Measurements from ENCODE around the gene MEIS2. TPM values are rescaled to one million over a fixed set of nuclear protein-coding genes. Genes with fewer than 3 reads are reported as not detected.

MEIS2 gene
- total RNA-seq, 1 experiment from 2014 or later: 23.1 TPM

- CTCF ChIA-PET: no interaction called here
- intact Hi-C loops (cut with micrococcal nuclease; ENCODE audit: unreplicated experiment): no loop called here
- no peak overlapping the region for H3K27ac Mint-ChIP-seq (ENCODE audit: unreplicated experiment)
These were observed 222.3 kb downstream of the MEIS2 start for GRCh38 chr15:36877796-36878683.

DNA sequence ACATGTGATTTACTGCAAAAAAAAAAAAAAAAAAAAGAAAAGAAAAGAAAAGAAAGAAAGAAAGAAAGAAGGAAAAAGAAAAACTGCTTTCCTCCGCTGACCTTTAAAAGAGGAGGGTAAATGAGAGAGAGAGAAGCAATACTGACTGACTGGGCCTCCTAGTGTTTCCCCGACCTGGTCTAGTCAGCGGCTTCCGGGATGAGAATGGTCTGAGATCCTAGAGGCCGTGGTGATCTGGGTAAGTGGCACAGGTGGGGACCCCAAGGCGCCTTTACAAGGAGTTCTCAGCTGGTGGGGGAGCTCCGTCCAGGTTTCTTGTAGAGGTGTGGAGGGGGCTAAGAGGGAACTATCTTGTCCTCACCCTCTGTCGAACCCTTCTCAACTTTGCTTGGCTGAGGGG is 223.1 kb downstream of the MEIS2 start:
- Mint-ChIP-seq H3K27ac (ENCODE audit: unreplicated experiment) (no peak overlapping the region), H3K27me3 (ENCODE audit: unreplicated experiment) (no peaks in the 10 kb centered on the region), H3K9me3 (ENCODE audit: low read depth, unreplicated experiment) (no peaks in the 10 kb centered on the region), H3K4me1 (ENCODE audit: low read depth, unreplicated experiment) (no peaks in the 10 kb centered on the region), H3K4me3 (ENCODE audit: low read depth, unreplicated experiment) (no peak overlapping the region), H3K36me3 (ENCODE audit: insufficient read depth, unreplicated experiment) (no peaks in the 10 kb centered on the region)
- intact Hi-C loops (cut with micrococcal nuclease; ENCODE audit: unreplicated experiment): no loop called here
- no TSS peak for BruUV-seq (replicated peaks)
- TF ChIP-seq, protein P1, sequence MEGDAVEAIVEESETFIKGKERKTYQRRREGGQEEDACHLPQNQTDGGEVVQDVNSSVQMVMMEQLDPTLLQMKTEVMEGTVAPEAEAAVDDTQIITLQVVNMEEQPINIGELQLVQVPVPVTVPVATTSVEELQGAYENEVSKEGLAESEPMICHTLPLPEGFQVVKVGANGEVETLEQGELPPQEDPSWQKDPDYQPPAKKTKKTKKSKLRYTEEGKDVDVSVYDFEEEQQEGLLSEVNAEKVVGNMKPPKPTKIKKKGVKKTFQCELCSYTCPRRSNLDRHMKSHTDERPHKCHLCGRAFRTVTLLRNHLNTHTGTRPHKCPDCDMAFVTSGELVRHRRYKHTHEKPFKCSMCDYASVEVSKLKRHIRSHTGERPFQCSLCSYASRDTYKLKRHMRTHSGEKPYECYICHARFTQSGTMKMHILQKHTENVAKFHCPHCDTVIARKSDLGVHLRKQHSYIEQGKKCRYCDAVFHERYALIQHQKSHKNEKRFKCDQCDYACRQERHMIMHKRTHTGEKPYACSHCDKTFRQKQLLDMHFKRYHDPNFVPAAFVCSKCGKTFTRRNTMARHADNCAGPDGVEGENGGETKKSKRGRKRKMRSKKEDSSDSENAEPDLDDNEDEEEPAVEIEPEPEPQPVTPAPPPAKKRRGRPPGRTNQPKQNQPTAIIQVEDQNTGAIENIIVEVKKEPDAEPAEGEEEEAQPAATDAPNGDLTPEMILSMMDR (IDR thresholded peaks at IDR 0.05; ENCODE audit: unreplicated experiment): no peak
- DNase-seq: no peak
- CTCF ChIA-PET: no interaction called here

More at GRCh38 chr15:36877796-36878683, 222.3 kb downstream of the MEIS2 start:
- Mint-ChIP-seq H3K36me3 (ENCODE audit: insufficient read depth, unreplicated experiment) (no peaks in the 10 kb centered on the region), H3K4me3 (ENCODE audit: low read depth, unreplicated experiment) (no peak overlapping the region), H3K9me3 (ENCODE audit: low read depth, unreplicated experiment) (no peaks in the 10 kb centered on the region), H3K4me1 (ENCODE audit: low read depth, unreplicated experiment) (no peaks in the 10 kb centered on the region), H3K27me3 (ENCODE audit: unreplicated experiment) (no peaks in the 10 kb centered on the region)
- TF ChIP-seq, protein P1 (IDR thresholded peaks at IDR 0.05; ENCODE audit: unreplicated experiment): no peak
- BruUV-seq (replicated peaks): no TSS peak
- no peak for DNase-seq

GRCh38 chr15:36875740-36876334 is 224.5 kb downstream of the MEIS2 start:
- intact Hi-C loops (cut with micrococcal nuclease; ENCODE audit: unreplicated experiment): no loop called here
- TF ChIP-seq, protein P1 (IDR thresholded peaks at IDR 0.05; ENCODE audit: unreplicated experiment): no peak
- Mint-ChIP-seq H3K27ac (ENCODE audit: unreplicated experiment) (no peak overlapping the region), H3K9me3 (ENCODE audit: low read depth, unreplicated experiment) (no peaks in the 10 kb centered on the region), H3K4me3 (ENCODE audit: low read depth, unreplicated experiment) (no peak overlapping the region), H3K36me3 (ENCODE audit: insufficient read depth, unreplicated experiment) (no peaks in the 10 kb centered on the region), H3K27me3 (ENCODE audit: unreplicated experiment) (no peaks in the 10 kb centered on the region), H3K4me1 (ENCODE audit: low read depth, unreplicated experiment) (no peaks in the 10 kb centered on the region)
- no peak for DNase-seq
- CTCF ChIA-PET: no interaction called here
- BruUV-seq (replicated peaks): no TSS peak

DNA sequence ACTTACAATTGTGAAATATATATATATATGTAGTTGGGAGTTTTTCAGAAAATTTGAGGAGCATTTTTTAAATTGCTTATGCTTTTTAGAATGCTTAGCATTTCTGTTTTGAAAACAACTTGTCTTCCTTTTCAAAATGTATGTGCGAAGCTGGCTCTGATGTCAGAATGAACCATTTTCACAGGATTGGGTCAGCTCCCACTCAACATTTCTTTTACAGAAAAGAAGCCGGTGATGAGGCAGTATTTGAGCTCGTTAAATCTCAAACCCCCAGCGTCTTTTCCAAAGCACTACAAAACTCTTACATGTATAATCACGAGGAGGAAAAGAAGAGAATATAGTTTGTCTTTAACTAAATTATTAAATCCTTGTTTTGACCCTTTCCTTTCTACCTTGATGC is 225.4 kb downstream of the MEIS2 start:
- no TSS peak for BruUV-seq (replicated peaks)
- no peaks in the 10 kb centered on the region for H3K36me3 Mint-ChIP-seq (ENCODE audit: insufficient read depth, unreplicated experiment)
- intact Hi-C loops (cut with micrococcal nuclease; ENCODE audit: unreplicated experiment): no loop called here
- no peaks in the 10 kb centered on the region for H3K4me1 Mint-ChIP-seq (ENCODE audit: low read depth, unreplicated experiment)
- H3K9me3 Mint-ChIP-seq (ENCODE audit: low read depth, unreplicated experiment): no peaks in the 10 kb centered on the region
- no peaks in the 10 kb centered on the region for H3K27me3 Mint-ChIP-seq (ENCODE audit: unreplicated experiment)
- CTCF ChIA-PET: no interaction called here
- no peak for DNase-seq
- H3K4me3 Mint-ChIP-seq (ENCODE audit: low read depth, unreplicated experiment): no peak overlapping the region
- TF ChIP-seq, protein P1 (IDR thresholded peaks at IDR 0.05; ENCODE audit: unreplicated experiment): no peak
- H3K27ac Mint-ChIP-seq (ENCODE audit: unreplicated experiment): no peak overlapping the region

All from Calu3 (cell line).